Endodermal cell (in vitro differentiated cells): ENCODE results near the gene HAUS7. TPM values are rescaled to one million over a fixed set of nuclear protein-coding genes. Genes with fewer than 3 reads are reported as not detected.

Experiments used
- DNase-seq: peaks from one replicate; pipeline ENCODE4 v3.0.0-alpha.2; 2017
- H3K27ac ChIP-seq: 2 replicates; pipeline ENCODE4 v1.5.1; 2013; ENCODE audit warnings: mild to moderate bottlenecking, low read depth, low read length, moderate library complexity
- H3K27me3 ChIP-seq: 2 replicates; pipeline ENCODE4 v1.6.1; 2013; ENCODE audit warnings: mild to moderate bottlenecking, low read length, moderate library complexity; ENCODE audit not compliant: insufficient read depth, control insufficient read depth, poor library complexity, severe bottlenecking
- H3K36me3 ChIP-seq: 2 replicates; pipeline ENCODE4 v1.7.0; 2013; ENCODE audit warnings: mild to moderate bottlenecking, low read length, moderate library complexity; ENCODE audit not compliant: control insufficient read depth, insufficient read depth
- H3K4me1 ChIP-seq: one replicate; pipeline ENCODE4 v1.7.0; 2013; ENCODE audit warnings: low read length; ENCODE audit not compliant: control insufficient read depth, insufficient read depth
- H3K4me3 ChIP-seq: 2 replicates; pipeline ENCODE4 v1.5.1; 2013; ENCODE audit warnings: mild to moderate bottlenecking, low read length, moderate library complexity
- H3K9ac ChIP-seq: 2 replicates; pipeline ENCODE4 v1.6.1; 2013; ENCODE audit warnings: mild to moderate bottlenecking, low read length, moderate library complexity; ENCODE audit not compliant: poor library complexity, severe bottlenecking; ENCODE audit errors: extremely low read depth
- H3K9me3 ChIP-seq: 2 replicates; pipeline ENCODE4 v1.6.1; 2013; ENCODE audit warnings: mild to moderate bottlenecking, low read length, moderate library complexity; ENCODE audit not compliant: control insufficient read depth
- H3K27ac Mint-ChIP-seq: 2 replicates; pipeline ENCODE4 v1.8.0; 2020; ENCODE audit warnings: mixed read lengths
- H3K27me3 Mint-ChIP-seq: 2 replicates; pipeline ENCODE4 v1.8.0; 2021; ENCODE audit warnings: mild to moderate bottlenecking, mixed read lengths; ENCODE audit not compliant: insufficient read depth
- H3K36me3 Mint-ChIP-seq: 2 replicates; pipeline ENCODE4 v1.8.0; 2020; ENCODE audit warnings: low read depth, mixed read lengths
- H3K4me1 Mint-ChIP-seq: 2 replicates; pipeline ENCODE4 v1.8.0; 2020; ENCODE audit warnings: mixed read lengths
- H3K4me3 Mint-ChIP-seq: 2 replicates; pipeline ENCODE4 v1.8.0; 2020; ENCODE audit warnings: mild to moderate bottlenecking, moderate library complexity, mixed read lengths
- H3K9me3 Mint-ChIP-seq: 2 replicates; pipeline ENCODE4 v1.8.0; 2020; ENCODE audit warnings: mild to moderate bottlenecking, mixed read lengths
- CTCF ChIP-seq: fragments of 200-600 bp; sonication (generic); conservative IDR thresholded peaks from 2 replicates; pipeline ENCODE4 v1.5.0; 2021; ENCODE audit warnings: antibody characterized with exemption, mild to moderate bottlenecking
- WGBS, 2 experiments: methylation state at CpG; one replicate each; pipeline versions ENCODE4 v1.1.5 to v1.1.7; 2013; ENCODE audit warnings: missing lambda C conversion rate in 2 of 2, mixed read lengths in 1 of 2; ENCODE audit not compliant: insufficient coverage in 1 of 2, insufficient read length in 1 of 2; 5-methylcytosine and 5-hydroxymethylcytosine counted together
- total RNA-seq, 2 donors: library from RNA; stranded (reverse); fragmentation: NEBNext Ultra II Directional in 1 of 2; extraction: Animal tissue kit (Norgen Biotek cat#: 25700) in 1 of 2; gene quantifications; 2 replicates in 1 of 2; 3 replicates in 1 of 2; pipeline ENCODE4 v1.2.1, GENCODE V29; 2021

The HAUS7 gene
- total RNA-seq, 2 donors from 2014 or later: 28.7 to 30.9 TPM

- DNase-seq: no peak
- no peak for TF ChIP-seq CTCF
- WGBS, 2 experiments: 79 to 83% methylated on average over 1 to 10 of the region's 11 CpGs
- H3K27me3 ChIP-seq: peaks cover 9% of the 10 kb centered on the region
- Mint-ChIP-seq H3K9me3 (peaks cover 55% of the 10 kb centered on the region), H3K4me1 (no peaks in the 10 kb centered on the region), H3K4me3 (no peak overlapping the region), H3K27me3 (peaks cover 19% of the 10 kb centered on the region), H3K36me3 (no peaks in the 10 kb centered on the region), H3K27ac (no peak overlapping the region)
- no peaks in the 10 kb centered on the region for H3K4me1 ChIP-seq
- H3K9ac ChIP-seq: no peak overlapping the region
- no peak overlapping the region for H3K4me3 ChIP-seq
- H3K36me3 ChIP-seq: no peaks in the 10 kb centered on the region
- no peaks in the 10 kb centered on the region for H3K9me3 ChIP-seq
- H3K27ac ChIP-seq: no peak overlapping the region
Measured at GRCh38 chrX:153471663-153472280, 1.4 kb upstream of the HAUS7 start.

DNA sequence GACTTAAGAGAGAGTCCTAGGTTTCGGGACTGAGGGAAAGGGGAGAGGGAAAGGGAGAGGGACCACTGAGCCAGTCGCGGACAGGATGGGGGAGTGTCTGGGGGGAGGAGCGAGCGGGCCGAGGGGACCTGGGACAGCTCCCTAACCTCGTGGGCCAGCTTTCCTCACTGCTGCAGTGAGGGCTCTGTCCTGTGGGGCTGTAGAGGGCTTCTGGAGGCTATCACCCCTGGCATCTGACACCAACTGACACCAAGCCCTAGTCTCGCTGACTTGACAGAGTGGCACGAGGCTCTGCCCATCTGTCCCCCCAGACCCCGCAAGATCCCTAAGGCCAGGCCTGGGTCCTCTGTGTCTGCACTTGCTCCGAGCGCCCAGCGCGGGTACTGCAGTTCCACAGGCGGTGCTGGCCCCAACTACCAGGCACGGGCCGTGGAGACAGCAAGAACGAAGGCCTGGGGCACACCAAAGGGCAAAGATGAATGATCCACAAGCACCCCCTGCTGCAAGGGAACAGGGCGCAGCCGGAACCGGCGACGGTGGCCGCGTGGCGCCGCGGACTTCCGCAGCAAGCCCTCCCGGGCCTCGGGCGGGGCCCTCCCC lies 465 bp downstream of the HAUS7 start:
- Mint-ChIP-seq H3K36me3 (no peaks in the 10 kb centered on the region), H3K4me1 (no peaks in the 10 kb centered on the region), H3K27ac (no peak overlapping the region), H3K4me3 (peak overlapping the region; percentile 74), H3K9me3 (peaks cover 58% of the 10 kb centered on the region), H3K27me3 (peaks cover 8% of the 10 kb centered on the region)
- H3K9ac ChIP-seq: peak overlapping the region; percentile 25
- peak; percentile 45 for TF ChIP-seq CTCF
- H3K36me3 ChIP-seq: no peaks in the 10 kb centered on the region
- H3K4me3 ChIP-seq: peak overlapping the region; percentile 82
- no peak overlapping the region for H3K27ac ChIP-seq
- no peaks in the 10 kb centered on the region for H3K9me3 ChIP-seq
- 0% methylated on average over 6 to 30 of the region's 32 CpGs for WGBS, 2 experiments
- peak; percentile 73 for DNase-seq
- H3K4me1 ChIP-seq: no peaks in the 10 kb centered on the region
- peaks cover under 1% of the 10 kb centered on the region for H3K27me3 ChIP-seq

- H3K4me1 ChIP-seq: no peaks in the 10 kb centered on the region
- no peak overlapping the region for H3K9ac ChIP-seq
- no peaks in the 10 kb centered on the region for H3K27me3 ChIP-seq
- no peak overlapping the region for H3K4me3 ChIP-seq
- Mint-ChIP-seq H3K36me3 (peaks cover 3% of the 10 kb centered on the region), H3K27ac (no peak overlapping the region), H3K4me1 (no peaks in the 10 kb centered on the region), H3K27me3 (no peaks in the 10 kb centered on the region), H3K9me3 (peaks cover 67% of the 10 kb centered on the region), H3K4me3 (no peak overlapping the region)
- no peak overlapping the region for H3K27ac ChIP-seq
- no peaks in the 10 kb centered on the region for H3K9me3 ChIP-seq
- no peak for DNase-seq
- no peak for TF ChIP-seq CTCF
- WGBS, 2 experiments: 94% methylated on average over 10 of the region's 12 CpGs; no CpG with 5 or more reads in 1 of the 2 experiments
- H3K36me3 ChIP-seq: no peaks in the 10 kb centered on the region
Measured at GRCh38 chrX:153468008-153468580, 2.3 kb downstream of the HAUS7 start.
